ENCODE results near the gene SYNE1.
A peak's percentile ranks its signal among the peaks of the same experiment; 100 is the strongest.

SYNE1 gene

GRCh38 chr6:152170313-152170701, 466.9 kb downstream of the SYNE1 start:
- no peaks in the 10 kb centered on the region for H3K27me3 Mint-ChIP-seq
- CTCF ChIA-PET, result interaction anchor here (0.6 kb wide), 1 partner anchor 436 kb away, joined by 3 read pairs; no protein-coding TSS in a partner anchor
- H3K9me3 Mint-ChIP-seq, result peaks cover 6% of the 10 kb centered on the region
- peak overlapping the region; percentile 85 for H3K27ac Mint-ChIP-seq
- peaks cover 70% of the 10 kb centered on the region for H3K36me3 Mint-ChIP-seq
- no peak overlapping the region for H3K4me3 Mint-ChIP-seq
- DNase-seq, result no peak
- peaks cover 34% of the 10 kb centered on the region for H3K4me1 Mint-ChIP-seq

- peaks cover 25% of the 10 kb centered on the region for H3K4me1 Mint-ChIP-seq
- H3K27me3 Mint-ChIP-seq, result no peaks in the 10 kb centered on the region
- peaks cover 64% of the 10 kb centered on the region for H3K36me3 Mint-ChIP-seq
- peaks cover 6% of the 10 kb centered on the region for H3K9me3 Mint-ChIP-seq
- H3K27ac Mint-ChIP-seq, result no peak overlapping the region
- H3K4me3 Mint-ChIP-seq, result no peak overlapping the region
- DNase-seq, result no peak
- CTCF ChIA-PET, result interaction anchor here (1.3 kb wide), 1 partner anchor 17 kb away, joined by 3 read pairs; no protein-coding TSS in a partner anchor
These were observed 469.2 kb downstream of the SYNE1 start for GRCh38 chr6:152167641-152168603.

GRCh38 chr6:152166897-152167296, 470.3 kb downstream of the SYNE1 start:
- no peak overlapping the region for H3K4me3 Mint-ChIP-seq
- peaks cover 6% of the 10 kb centered on the region for H3K9me3 Mint-ChIP-seq
- H3K27me3 Mint-ChIP-seq, result no peaks in the 10 kb centered on the region
- H3K4me1 Mint-ChIP-seq, result peaks cover 18% of the 10 kb centered on the region
- H3K36me3 Mint-ChIP-seq, result peaks cover 64% of the 10 kb centered on the region
- CTCF ChIA-PET, result no interaction called here
- no peak for DNase-seq
- H3K27ac Mint-ChIP-seq, result no peak overlapping the region

GRCh38 chr6:152166497-152166896, 470.7 kb downstream of the SYNE1 start:
- H3K4me1 Mint-ChIP-seq, result peaks cover 14% of the 10 kb centered on the region
- no peak overlapping the region for H3K4me3 Mint-ChIP-seq
- peaks cover 6% of the 10 kb centered on the region for H3K9me3 Mint-ChIP-seq
- H3K36me3 Mint-ChIP-seq, result peaks cover 61% of the 10 kb centered on the region
- no peak for DNase-seq
- no peak overlapping the region for H3K27ac Mint-ChIP-seq
- H3K27me3 Mint-ChIP-seq, result no peaks in the 10 kb centered on the region
- CTCF ChIA-PET, result no interaction called here

GRCh38 chr6:152164957-152165356, 472.2 kb downstream of the SYNE1 start:
- Mint-ChIP-seq H3K4me3 (no peak overlapping the region), H3K36me3 (peaks cover 52% of the 10 kb centered on the region)
- DNase-seq, result no peak

GRCh38 chr6:152161501-152161900, 475.7 kb downstream of the SYNE1 start:
- H3K9me3 Mint-ChIP-seq, result no peaks in the 10 kb centered on the region
- peaks cover 47% of the 10 kb centered on the region for H3K36me3 Mint-ChIP-seq
- no peaks in the 10 kb centered on the region for H3K4me1 Mint-ChIP-seq
- no peak overlapping the region for H3K4me3 Mint-ChIP-seq
- CTCF ChIA-PET, result no interaction called here
- H3K27ac Mint-ChIP-seq, result no peak overlapping the region
- H3K27me3 Mint-ChIP-seq, result no peaks in the 10 kb centered on the region
- DNase-seq, result no peak

More at GRCh38 chr6:152164957-152165356, 472.2 kb downstream of the SYNE1 start:
- no peaks in the 10 kb centered on the region for H3K4me1 Mint-ChIP-seq
- no peaks in the 10 kb centered on the region for H3K27me3 Mint-ChIP-seq
- no peak overlapping the region for H3K27ac Mint-ChIP-seq
- no peaks in the 10 kb centered on the region for H3K9me3 Mint-ChIP-seq
- CTCF ChIA-PET, result interaction anchor here (0.6 kb wide), 1 partner anchor 176 kb away, joined by 4 read pairs; no protein-coding TSS in a partner anchor

GRCh38 chr6:152160346-152160745, 476.8 kb downstream of the SYNE1 start:
- no peaks in the 10 kb centered on the region for H3K4me1 Mint-ChIP-seq
- no peaks in the 10 kb centered on the region for H3K27me3 Mint-ChIP-seq
- no peak for DNase-seq
- H3K9me3 Mint-ChIP-seq, result no peaks in the 10 kb centered on the region
- no peak overlapping the region for H3K27ac Mint-ChIP-seq
- peaks cover 45% of the 10 kb centered on the region for H3K36me3 Mint-ChIP-seq
- CTCF ChIA-PET, result interaction anchor here (1.4 kb wide), 1 partner anchor 470 kb away, joined by 3 read pairs; no protein-coding TSS in a partner anchor
- H3K4me3 Mint-ChIP-seq, result no peak overlapping the region

- CTCF ChIA-PET, result no interaction called here
- no peaks in the 10 kb centered on the region for H3K9me3 Mint-ChIP-seq
- no peaks in the 10 kb centered on the region for H3K27me3 Mint-ChIP-seq
- DNase-seq, result no peak
- no peaks in the 10 kb centered on the region for H3K4me1 Mint-ChIP-seq
- H3K4me3 Mint-ChIP-seq, result no peak overlapping the region
- peak overlapping the region; percentile 29 for H3K27ac Mint-ChIP-seq
- H3K36me3 Mint-ChIP-seq, result peaks cover 51% of the 10 kb centered on the region
These were observed 481.4 kb downstream of the SYNE1 start for GRCh38 chr6:152155792-152156191.

GRCh38 chr6:152154559-152155356, 482.4 kb downstream of the SYNE1 start:
- H3K4me3 Mint-ChIP-seq, result no peak overlapping the region
- DNase-seq, result no peak
- peaks cover 56% of the 10 kb centered on the region for H3K36me3 Mint-ChIP-seq
- H3K9me3 Mint-ChIP-seq, result no peaks in the 10 kb centered on the region
- H3K4me1 Mint-ChIP-seq, result no peaks in the 10 kb centered on the region
- H3K27ac Mint-ChIP-seq, result no peak overlapping the region
- CTCF ChIA-PET, result interaction anchor here (1.3 kb wide), 1 partner anchor 114 kb away, joined by 3 read pairs; no protein-coding TSS in a partner anchor
- H3K27me3 Mint-ChIP-seq, result no peaks in the 10 kb centered on the region

GRCh38 chr6:152151920-152152319, 485.2 kb downstream of the SYNE1 start:
- Mint-ChIP-seq H3K27me3 (no peaks in the 10 kb centered on the region), H3K4me3 (no peak overlapping the region), H3K4me1 (no peaks in the 10 kb centered on the region), H3K36me3 (peaks cover 65% of the 10 kb centered on the region), H3K27ac (no peak overlapping the region), H3K9me3 (no peaks in the 10 kb centered on the region)
- CTCF ChIA-PET, result no interaction called here
- no peak for DNase-seq

GRCh38 chr6:152150196-152150595, 487.0 kb downstream of the SYNE1 start:
- Mint-ChIP-seq H3K9me3 (no peaks in the 10 kb centered on the region), H3K4me1 (no peaks in the 10 kb centered on the region), H3K4me3 (no peak overlapping the region), H3K36me3 (peaks cover 63% of the 10 kb centered on the region), H3K27me3 (no peaks in the 10 kb centered on the region), H3K27ac (peak overlapping the region; percentile 50)
- DNase-seq, result no peak
- CTCF ChIA-PET, result no interaction called here

GRCh38 chr6:152148412-152148811, 488.8 kb downstream of the SYNE1 start:
- peaks cover 62% of the 10 kb centered on the region for H3K36me3 Mint-ChIP-seq
- no peak for DNase-seq
- H3K27ac Mint-ChIP-seq, result no peak overlapping the region
- no peaks in the 10 kb centered on the region for H3K27me3 Mint-ChIP-seq
- no peak overlapping the region for H3K4me3 Mint-ChIP-seq
- no peaks in the 10 kb centered on the region for H3K4me1 Mint-ChIP-seq
- CTCF ChIA-PET, result no interaction called here
- no peaks in the 10 kb centered on the region for H3K9me3 Mint-ChIP-seq

- H3K27ac Mint-ChIP-seq, result no peak overlapping the region
- CTCF ChIA-PET, result no interaction called here
- no peaks in the 10 kb centered on the region for H3K4me1 Mint-ChIP-seq
- H3K27me3 Mint-ChIP-seq, result no peaks in the 10 kb centered on the region
- peaks cover 70% of the 10 kb centered on the region for H3K36me3 Mint-ChIP-seq
- H3K4me3 Mint-ChIP-seq, result no peak overlapping the region
- H3K9me3 Mint-ChIP-seq, result no peaks in the 10 kb centered on the region
- no peak for DNase-seq
These were observed 489.9 kb downstream of the SYNE1 start for GRCh38 chr6:152147269-152147668.

GRCh38 chr6:152146385-152146784, 490.8 kb downstream of the SYNE1 start:
- H3K36me3 Mint-ChIP-seq, result peaks cover 61% of the 10 kb centered on the region
- no peaks in the 10 kb centered on the region for H3K27me3 Mint-ChIP-seq
- no peaks in the 10 kb centered on the region for H3K9me3 Mint-ChIP-seq
- no peak for DNase-seq
- H3K4me1 Mint-ChIP-seq, result no peaks in the 10 kb centered on the region
- no peak overlapping the region for H3K27ac Mint-ChIP-seq
- CTCF ChIA-PET, result no interaction called here
- H3K4me3 Mint-ChIP-seq, result no peak overlapping the region
